SH-SY5Y (cell line): ENCODE measurements around the gene MYRIP.

ENCODE experiments used
- GATA2 ChIP-seq: IDR thresholded peaks from 2 replicates; pipeline ENCODE4 v1.6.1; 2011; ENCODE audit warnings: mild to moderate bottlenecking, low read depth, low read length
- GATA3 ChIP-seq: IDR thresholded peaks from 2 replicates; pipeline ENCODE4 v1.6.1; 2011; ENCODE audit warnings: low read depth, mild to moderate bottlenecking, low read length, moderate library complexity

- no peak for TF ChIP-seq GATA2
- no peak for TF ChIP-seq GATA3
Measured at GRCh38 chr3:40186508-40186907, 377.1 kb downstream of the MYRIP start.
